Pancreas (tissue), 10 donors: ENCODE measurements around the gene STXBP5. TPM values are rescaled to one million over a fixed set of nuclear protein-coding genes. Genes with fewer than 3 reads are reported as not detected.
A peak's percentile ranks its signal among the peaks of the same experiment; 100 is the strongest.

Experiments
- ATAC-seq, 4 donors: fragments of 200-7000 bp; cut with Tn5 transposase; one replicate each; pipeline versions ENCODE4 v1.8.0 to v1.9.1; 2020; ENCODE audit warnings: mild to moderate bottlenecking in 4 of 4, moderate library complexity in 4 of 4
- DNase-seq, 6 donors: peaks; one replicate each; pipeline ENCODE4 v3.0.0-alpha.2; 2020
- FAIRE-seq: peaks from 2 replicates; lab custom pipeline; 2012; peaks lifted over from hg19 to GRCh38; lab: Jason Lieb, UNC
- H3K27ac ChIP-seq, 4 donors: fragments of 200-600 bp; sonication (generic); 1 replicate in 3 of 4; 2 replicates in 1 of 4; pipeline versions ENCODE4 v1.5.0 to v1.8.0; 2020
- H3K27me3 ChIP-seq, 4 donors: fragments of 200-600 bp; one replicate each; pipeline ENCODE4 v1.8.0; 2021
- H3K36me3 ChIP-seq, 3 donors: fragments of 200-600 bp; sonication (generic) in 1 of 3; one replicate each; pipeline versions ENCODE4 v1.5.0 to v1.8.0; 2020 to 2021
- H3K4me1 ChIP-seq, 3 donors: fragments of 200-600 bp; one replicate each; pipeline ENCODE4 v1.8.0; 2021
- H3K4me3 ChIP-seq, 4 donors: fragments of 200-600 bp; sonication (generic) in 2 of 4; one replicate each; pipeline versions ENCODE4 v1.5.0 to v1.8.0; 2020 to 2021
- H3K9me3 ChIP-seq, 4 donors: fragments of 200-600 bp; one replicate each; pipeline ENCODE4 v1.8.0; 2021
- WGBS, 2 donors: extraction: QIAGEN DNeasy Blood & Tissue Kit; methylation state at CpG; one replicate each; pipeline ENCODE4 v1.1.7; 2013; 5-methylcytosine and 5-hydroxymethylcytosine counted together
- intact Hi-C, 3 donors: fragments of 100-400 bp; cut with DNase I; formaldehyde crosslinking; loops; one replicate each; pipeline versions ENCODE4 v1.11.1 to v1.14.2; 2022
- polyA plus RNA-seq, 2 donors: library from polyadenylated mRNA; stranded (reverse); fragments of 200-250 nt; gene quantifications; one replicate each; pipeline ENCODE4 v1.2.3, GENCODE V29; 2013
- total RNA-seq, 6 donors: library from RNA; stranded (reverse); fragmentation: NEBNext Ultra II Directional in 4 of 6; extraction: Animal tissue kit (Norgen Biotek cat#: 25700) in 4 of 6; gene quantifications; one replicate each; pipeline versions ENCODE4 v1.2.1 to v1.2.4, GENCODE V29; 2021 to 2023
- TF ChIP-seq, protein P1 (sequence below), 4 donors: fragments of 200-600 bp; sonication (generic) in 3 of 4; IDR thresholded peaks; one replicate each; pipeline versions ENCODE4 v1.5.0 to v1.8.0; 2021; ENCODE audit warnings: antibody characterized with exemption in 4 of 4
- donor health status: healthy with polysubstance abuse.
- donor health status: DM: no; HTN: no; CAD: no; lungs with moderate emphysema.
- donor health status: DM: no; HTN: no; CAD: no.
- donor health status: control.
- donor health status: control.
- donor health status: Bipolar disorder and iron deficiency.
- donor health status: DM: yes; HTN: yes; CAD: no.
- donor health status: DM: no; HTN: no; CAD: no.
- donor health status: DM: no; HTN: no; CAD: no.
- donor health status: DM: yes; HTN: yes; CAD: no.

The STXBP5 gene
- total and polyA plus RNA-seq, 8 donors = 11.9 to 25.8 (median 23.1) TPM

- intact Hi-C loops = no loop called here
- Histone ChIP-seq H3K27ac (no peak overlapping the region), H3K9me3 (no peaks in the 10 kb centered on the region), H3K36me3 (no peaks in the 10 kb centered on the region), H3K4me1 (peaks cover 15 to 39% (median 25%) of the 10 kb centered on the region in 3 donors), H3K4me3 (no peak overlapping the region), H3K27me3 (no peaks in the 10 kb centered on the region)
- no peak for DNase-seq
- 89 to 93% methylated on average over 2 of the region's 2 CpGs for WGBS, 2 donors
- no peak for FAIRE-seq
- TF ChIP-seq, protein P1, sequence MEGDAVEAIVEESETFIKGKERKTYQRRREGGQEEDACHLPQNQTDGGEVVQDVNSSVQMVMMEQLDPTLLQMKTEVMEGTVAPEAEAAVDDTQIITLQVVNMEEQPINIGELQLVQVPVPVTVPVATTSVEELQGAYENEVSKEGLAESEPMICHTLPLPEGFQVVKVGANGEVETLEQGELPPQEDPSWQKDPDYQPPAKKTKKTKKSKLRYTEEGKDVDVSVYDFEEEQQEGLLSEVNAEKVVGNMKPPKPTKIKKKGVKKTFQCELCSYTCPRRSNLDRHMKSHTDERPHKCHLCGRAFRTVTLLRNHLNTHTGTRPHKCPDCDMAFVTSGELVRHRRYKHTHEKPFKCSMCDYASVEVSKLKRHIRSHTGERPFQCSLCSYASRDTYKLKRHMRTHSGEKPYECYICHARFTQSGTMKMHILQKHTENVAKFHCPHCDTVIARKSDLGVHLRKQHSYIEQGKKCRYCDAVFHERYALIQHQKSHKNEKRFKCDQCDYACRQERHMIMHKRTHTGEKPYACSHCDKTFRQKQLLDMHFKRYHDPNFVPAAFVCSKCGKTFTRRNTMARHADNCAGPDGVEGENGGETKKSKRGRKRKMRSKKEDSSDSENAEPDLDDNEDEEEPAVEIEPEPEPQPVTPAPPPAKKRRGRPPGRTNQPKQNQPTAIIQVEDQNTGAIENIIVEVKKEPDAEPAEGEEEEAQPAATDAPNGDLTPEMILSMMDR (IDR thresholded peaks at IDR 0.05) = no peak
- ATAC-seq = no peak
Measured at GRCh38 chr6:147211349-147211748, 7.1 kb downstream of the STXBP5 start.

DNA sequence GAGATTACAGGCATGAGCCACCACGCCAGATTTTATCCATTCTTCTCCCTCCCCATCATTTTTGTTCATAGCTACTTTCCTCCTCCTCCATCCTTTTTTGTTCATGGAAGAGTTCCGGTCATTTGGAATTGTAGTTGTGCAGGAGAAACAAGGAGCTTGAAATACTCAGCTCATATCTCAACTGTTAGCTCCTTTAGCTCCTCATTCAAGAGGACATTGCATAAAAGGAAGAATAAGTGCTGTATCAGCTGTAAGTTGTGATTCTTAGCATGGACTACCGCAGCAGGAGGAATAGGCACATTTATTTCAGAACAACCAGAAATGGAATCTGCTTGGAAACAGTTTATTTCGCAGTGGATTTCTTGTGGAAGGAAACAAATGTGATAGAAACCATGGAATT is 7.6 kb downstream of the STXBP5 start:
- Histone ChIP-seq H3K4me1 (peaks cover 15 to 38% (median 20%) of the 10 kb centered on the region in 3 donors), H3K36me3 (no peaks in the 10 kb centered on the region), H3K9me3 (no peaks in the 10 kb centered on the region), H3K27ac (no peak overlapping the region), H3K27me3 (no peaks in the 10 kb centered on the region), H3K4me3 (no peak overlapping the region)
- no peak for DNase-seq
- 95 to 97% methylated on average over 4 of the region's 4 CpGs for WGBS, 2 donors
- TF ChIP-seq, protein P1 (IDR thresholded peaks at IDR 0.05) = no peak
- no peak for FAIRE-seq
- no peak for ATAC-seq
- intact Hi-C loops = no loop called here

DNA sequence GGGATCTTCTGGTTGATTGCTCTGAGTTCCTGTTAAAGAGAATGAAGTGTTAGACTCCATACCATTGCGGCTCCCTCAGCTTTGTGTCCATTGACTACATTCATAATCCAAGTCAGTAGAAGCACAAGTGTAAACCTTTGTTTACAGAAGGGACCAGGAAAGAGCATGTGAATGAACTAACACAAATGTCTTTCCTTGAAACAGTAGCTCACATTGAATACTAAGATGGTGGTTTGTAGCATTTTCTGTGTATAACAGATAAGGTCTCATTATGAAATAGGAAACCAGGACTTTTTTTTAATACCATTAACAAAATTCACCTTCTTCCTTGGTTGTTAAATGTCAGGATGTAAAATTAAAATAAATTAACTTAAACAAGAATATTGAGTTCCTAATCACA is 8.4 kb downstream of the STXBP5 start:
- H3K4me3 ChIP-seq = no peak overlapping the region
- no peaks in the 10 kb centered on the region for H3K9me3 ChIP-seq
- H3K27ac ChIP-seq = no peak overlapping the region
- 95 to 100% methylated on average over 1 of the region's 1 CpG for WGBS, 2 donors
- TF ChIP-seq, protein P1 (IDR thresholded peaks at IDR 0.05) = no peak
- intact Hi-C loops = no loop called here
- no peaks in the 10 kb centered on the region for H3K27me3 ChIP-seq
- no peak for DNase-seq
- no peaks in the 10 kb centered on the region for H3K36me3 ChIP-seq
- FAIRE-seq = peak; percentile 53
- no peak for ATAC-seq
- peaks cover 13 to 37% (median 14%) of the 10 kb centered on the region in 3 donors for H3K4me1 ChIP-seq

GRCh38 chr6:147213772-147214171 is 9.6 kb downstream of the STXBP5 start:
- H3K27ac ChIP-seq = no peak overlapping the region
- ATAC-seq (no peak), DNase-seq (no peak), FAIRE-seq (peak; percentile 41)
- intact Hi-C loops = no loop called here
- H3K36me3 ChIP-seq = no peaks in the 10 kb centered on the region
- WGBS, 2 donors = 0 to 27% methylated on average over 1 of the region's 1 CpG
- H3K4me1 ChIP-seq = peaks cover 6 to 26% (median 7%) of the 10 kb centered on the region in 3 donors
- no peaks in the 10 kb centered on the region for H3K27me3 ChIP-seq
- H3K4me3 ChIP-seq = no peak overlapping the region
- TF ChIP-seq, protein P1 (IDR thresholded peaks at IDR 0.05) = no peak
- H3K9me3 ChIP-seq = no peaks in the 10 kb centered on the region
